ENCODE data around the gene GRAMD1A.

GRAMD1A gene

DNA sequence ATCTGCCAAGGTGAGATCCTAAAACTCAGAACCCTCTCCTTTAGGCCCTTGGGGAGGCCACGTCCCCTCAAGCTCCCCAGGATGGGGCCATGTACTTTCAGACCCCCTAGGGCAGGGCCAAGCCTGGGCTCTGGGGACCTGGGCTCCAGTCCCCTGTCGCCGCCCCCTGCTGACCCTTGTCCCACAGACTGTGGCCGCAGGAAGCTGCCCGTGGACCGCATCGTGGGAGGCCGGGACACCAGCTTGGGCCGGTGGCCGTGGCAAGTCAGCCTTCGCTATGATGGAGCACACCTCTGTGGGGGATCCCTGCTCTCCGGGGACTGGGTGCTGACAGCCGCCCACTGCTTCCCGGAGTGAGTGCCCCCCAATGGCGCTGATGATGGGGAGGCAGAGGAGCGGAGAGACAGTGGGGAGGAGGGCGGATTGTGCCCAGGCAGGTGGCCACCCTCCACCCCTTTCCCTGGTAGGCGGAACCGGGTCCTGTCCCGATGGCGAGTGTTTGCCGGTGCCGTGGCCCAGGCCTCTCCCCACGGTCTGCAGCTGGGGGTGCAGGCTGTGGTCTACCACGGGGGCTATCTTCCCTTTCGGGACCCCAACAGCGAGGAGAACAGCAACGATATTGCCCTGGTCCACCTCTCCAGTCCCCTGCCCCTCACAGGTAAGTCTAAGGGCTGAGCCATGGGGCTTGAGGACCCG is 60.2 kb downstream of the GRAMD1A start:
- Histone ChIP-seq H3K4me1 (ENCODE audit: control insufficient read depth, insufficient read depth, low read length) (no peaks in the 10 kb centered on the region), H3K9me3 (ENCODE audit: control insufficient read depth, low read length) (no peaks in the 10 kb centered on the region), H3K27me3 (ENCODE audit: control insufficient read depth, insufficient read depth, low read length) (no peaks in the 10 kb centered on the region), H3K36me3 (ENCODE audit: control insufficient read depth, insufficient read depth, low read length) (no peaks in the 10 kb centered on the region), H3K4me3 (ENCODE audit: low read length) (no peak overlapping the region), H3K9ac (ENCODE audit: low read length) (no peak overlapping the region)

DNA sequence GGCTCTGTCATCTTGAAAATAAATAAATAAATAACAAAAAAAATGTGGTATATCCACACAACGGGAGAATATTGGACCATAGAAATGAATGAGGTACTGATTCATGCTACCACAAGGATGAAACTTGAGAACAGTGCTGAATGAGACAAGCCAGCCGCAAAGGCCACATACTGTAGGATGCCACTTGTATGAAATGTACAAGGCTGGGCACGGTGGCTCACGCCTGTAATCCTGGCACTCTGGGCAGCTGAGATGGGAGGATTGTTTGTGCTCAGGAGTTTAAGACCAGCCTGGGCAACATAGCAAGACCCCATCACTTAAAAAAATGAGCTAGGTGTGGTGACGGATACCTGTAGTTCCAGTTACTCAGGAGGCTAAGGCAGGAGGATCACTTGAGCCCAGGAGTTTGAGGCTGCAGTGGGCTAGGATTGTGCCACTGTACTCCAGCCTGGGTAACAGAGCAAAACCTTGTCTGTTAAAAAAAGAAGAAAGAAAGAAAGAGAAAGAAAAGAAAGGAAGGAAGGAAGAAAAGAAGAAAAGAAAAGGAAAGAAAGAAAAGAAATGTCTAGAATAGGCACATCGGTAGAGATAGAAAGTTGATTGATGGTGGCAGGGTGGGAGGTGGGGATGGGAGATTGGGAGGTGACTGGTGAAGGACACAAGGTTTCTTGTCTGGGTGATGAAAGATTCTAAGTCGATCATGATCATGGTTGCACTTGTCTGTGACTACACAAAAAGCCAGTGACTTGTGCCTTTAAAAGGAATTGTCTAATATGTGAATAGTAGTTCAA is 61.7 kb downstream of the GRAMD1A start:
- H3K9me3 ChIP-seq (ENCODE audit: control insufficient read depth, low read length): no peaks in the 10 kb centered on the region
- H3K4me3 ChIP-seq (ENCODE audit: low read length): no peak overlapping the region
- H3K4me1 ChIP-seq (ENCODE audit: control insufficient read depth, insufficient read depth, low read length): no peaks in the 10 kb centered on the region
- no peaks in the 10 kb centered on the region for H3K36me3 ChIP-seq (ENCODE audit: control insufficient read depth, insufficient read depth, low read length)
- H3K9ac ChIP-seq (ENCODE audit: low read length): no peak overlapping the region
- no peaks in the 10 kb centered on the region for H3K27me3 ChIP-seq (ENCODE audit: control insufficient read depth, insufficient read depth, low read length)

DNA sequence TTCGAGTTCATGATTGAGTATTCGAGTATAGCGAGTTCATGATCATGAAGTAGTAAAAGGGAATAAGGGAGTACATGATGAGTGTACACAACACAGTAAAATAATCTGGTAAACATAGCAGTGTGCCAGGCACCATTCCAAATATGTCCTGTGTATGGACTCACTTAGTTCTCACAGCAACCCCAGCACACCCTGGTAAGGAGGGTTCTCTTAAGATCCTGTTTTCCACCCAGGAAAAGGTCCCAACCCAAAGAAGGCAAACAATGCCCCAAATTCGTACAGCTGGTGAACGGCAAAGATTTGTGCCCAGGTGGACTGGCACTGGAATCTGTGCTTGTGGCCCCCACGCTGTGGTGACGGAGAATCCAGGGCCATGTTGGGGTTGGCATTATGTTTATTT is 62.8 kb downstream of the GRAMD1A start:
- H3K27me3 ChIP-seq (ENCODE audit: control insufficient read depth, insufficient read depth, low read length): no peaks in the 10 kb centered on the region
- no peak overlapping the region for H3K9ac ChIP-seq (ENCODE audit: low read length)
- H3K36me3 ChIP-seq (ENCODE audit: control insufficient read depth, insufficient read depth, low read length): no peaks in the 10 kb centered on the region
- H3K4me1 ChIP-seq (ENCODE audit: control insufficient read depth, insufficient read depth, low read length): peaks cover 4% of the 10 kb centered on the region
- no peaks in the 10 kb centered on the region for H3K9me3 ChIP-seq (ENCODE audit: control insufficient read depth, low read length)
- no peak overlapping the region for H3K4me3 ChIP-seq (ENCODE audit: low read length)

DNA sequence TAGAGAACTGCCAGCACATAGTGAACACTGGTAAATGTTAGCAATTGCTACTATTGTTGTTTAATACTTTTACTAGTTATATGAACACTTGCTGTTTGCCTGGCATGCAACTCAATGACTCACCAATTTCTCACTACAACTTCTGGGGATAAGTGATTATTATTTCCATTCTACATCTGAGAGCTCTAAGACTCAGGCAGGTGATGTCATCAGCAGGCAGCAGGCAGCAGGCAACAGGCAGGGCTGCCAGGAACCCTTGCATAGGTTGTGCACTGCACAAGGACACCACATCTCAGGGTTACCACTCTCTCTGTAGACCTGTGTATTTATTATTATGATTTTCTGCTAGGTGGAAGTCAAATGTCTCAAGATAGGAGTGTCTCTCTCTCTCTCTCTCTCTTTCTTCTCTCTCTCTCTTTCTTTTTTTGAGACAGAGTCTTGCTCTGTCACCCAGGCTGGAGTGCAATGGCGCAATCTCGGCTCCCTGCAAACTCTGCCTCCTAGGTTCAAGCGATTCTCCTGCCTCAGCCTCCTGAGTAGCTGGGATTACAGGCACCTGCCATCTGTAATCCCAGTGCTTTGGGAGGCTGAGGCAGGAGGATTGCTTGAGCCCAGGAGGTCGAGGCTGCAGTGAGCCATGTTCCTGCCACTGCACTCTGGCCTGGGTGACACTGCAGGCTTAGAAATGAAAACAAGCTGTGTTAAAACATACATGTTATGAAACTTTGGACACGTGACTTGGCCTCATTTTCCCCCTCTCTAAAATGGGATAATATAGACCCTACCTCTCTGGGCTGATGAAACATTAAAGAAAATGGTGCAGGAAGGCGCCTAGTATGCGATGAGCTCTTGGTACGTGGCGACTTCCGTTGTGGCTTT is 64.1 kb downstream of the GRAMD1A start:
- H3K36me3 ChIP-seq (ENCODE audit: control insufficient read depth, insufficient read depth, low read length): no peaks in the 10 kb centered on the region
- peaks cover 4% of the 10 kb centered on the region for H3K4me1 ChIP-seq (ENCODE audit: control insufficient read depth, insufficient read depth, low read length)
- no peak overlapping the region for H3K9ac ChIP-seq (ENCODE audit: low read length)
- no peaks in the 10 kb centered on the region for H3K9me3 ChIP-seq (ENCODE audit: control insufficient read depth, low read length)
- no peak overlapping the region for H3K4me3 ChIP-seq (ENCODE audit: low read length)
- H3K27me3 ChIP-seq (ENCODE audit: control insufficient read depth, insufficient read depth, low read length): no peaks in the 10 kb centered on the region

DNA sequence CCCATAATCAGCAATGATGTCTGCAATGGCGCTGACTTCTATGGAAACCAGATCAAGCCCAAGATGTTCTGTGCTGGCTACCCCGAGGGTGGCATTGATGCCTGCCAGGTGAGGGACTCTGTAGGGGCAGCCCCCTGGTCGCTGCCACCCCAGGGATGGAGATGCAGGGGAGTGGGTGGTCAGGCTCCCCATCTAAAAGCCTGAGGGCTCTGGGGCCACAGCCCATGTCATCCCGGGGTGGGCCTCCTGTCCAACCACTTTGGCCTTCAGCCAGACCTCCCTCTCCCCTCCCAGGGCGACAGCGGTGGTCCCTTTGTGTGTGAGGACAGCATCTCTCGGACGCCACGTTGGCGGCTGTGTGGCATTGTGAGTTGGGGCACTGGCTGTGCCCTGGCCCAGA is 65.5 kb downstream of the GRAMD1A start:
- Histone ChIP-seq H3K4me1 (ENCODE audit: control insufficient read depth, insufficient read depth, low read length) (peaks cover 4% of the 10 kb centered on the region), H3K9me3 (ENCODE audit: control insufficient read depth, low read length) (no peaks in the 10 kb centered on the region), H3K4me3 (ENCODE audit: low read length) (no peak overlapping the region), H3K9ac (ENCODE audit: low read length) (no peak overlapping the region), H3K27me3 (ENCODE audit: control insufficient read depth, insufficient read depth, low read length) (no peaks in the 10 kb centered on the region), H3K36me3 (ENCODE audit: control insufficient read depth, insufficient read depth, low read length) (no peaks in the 10 kb centered on the region)

DNA sequence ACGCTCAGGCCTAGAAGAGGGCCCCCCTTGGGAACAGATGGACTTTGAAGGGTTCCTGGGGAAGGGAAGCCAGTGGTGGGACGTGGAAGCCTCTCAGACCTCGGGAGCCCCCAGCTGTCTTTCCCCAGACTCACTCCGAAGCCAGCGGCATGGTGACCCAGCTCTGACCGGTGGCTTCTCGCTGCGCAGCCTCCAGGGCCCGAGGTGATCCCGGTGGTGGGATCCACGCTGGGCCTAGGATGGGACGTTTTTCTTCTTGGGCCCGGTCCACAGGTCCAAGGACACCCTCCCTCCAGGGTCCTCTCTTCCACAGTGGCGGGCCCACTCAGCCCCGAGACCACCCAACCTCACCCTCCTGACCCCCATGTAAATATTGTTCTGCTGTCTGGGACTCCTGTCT is 66.0 kb downstream of the GRAMD1A start:
- H3K27me3 ChIP-seq (ENCODE audit: control insufficient read depth, insufficient read depth, low read length): no peaks in the 10 kb centered on the region
- H3K4me1 ChIP-seq (ENCODE audit: control insufficient read depth, insufficient read depth, low read length): peaks cover 4% of the 10 kb centered on the region
- H3K9ac ChIP-seq (ENCODE audit: low read length): no peak overlapping the region
- no peaks in the 10 kb centered on the region for H3K9me3 ChIP-seq (ENCODE audit: control insufficient read depth, low read length)
- no peak overlapping the region for H3K4me3 ChIP-seq (ENCODE audit: low read length)
- no peaks in the 10 kb centered on the region for H3K36me3 ChIP-seq (ENCODE audit: control insufficient read depth, insufficient read depth, low read length)

DNA sequence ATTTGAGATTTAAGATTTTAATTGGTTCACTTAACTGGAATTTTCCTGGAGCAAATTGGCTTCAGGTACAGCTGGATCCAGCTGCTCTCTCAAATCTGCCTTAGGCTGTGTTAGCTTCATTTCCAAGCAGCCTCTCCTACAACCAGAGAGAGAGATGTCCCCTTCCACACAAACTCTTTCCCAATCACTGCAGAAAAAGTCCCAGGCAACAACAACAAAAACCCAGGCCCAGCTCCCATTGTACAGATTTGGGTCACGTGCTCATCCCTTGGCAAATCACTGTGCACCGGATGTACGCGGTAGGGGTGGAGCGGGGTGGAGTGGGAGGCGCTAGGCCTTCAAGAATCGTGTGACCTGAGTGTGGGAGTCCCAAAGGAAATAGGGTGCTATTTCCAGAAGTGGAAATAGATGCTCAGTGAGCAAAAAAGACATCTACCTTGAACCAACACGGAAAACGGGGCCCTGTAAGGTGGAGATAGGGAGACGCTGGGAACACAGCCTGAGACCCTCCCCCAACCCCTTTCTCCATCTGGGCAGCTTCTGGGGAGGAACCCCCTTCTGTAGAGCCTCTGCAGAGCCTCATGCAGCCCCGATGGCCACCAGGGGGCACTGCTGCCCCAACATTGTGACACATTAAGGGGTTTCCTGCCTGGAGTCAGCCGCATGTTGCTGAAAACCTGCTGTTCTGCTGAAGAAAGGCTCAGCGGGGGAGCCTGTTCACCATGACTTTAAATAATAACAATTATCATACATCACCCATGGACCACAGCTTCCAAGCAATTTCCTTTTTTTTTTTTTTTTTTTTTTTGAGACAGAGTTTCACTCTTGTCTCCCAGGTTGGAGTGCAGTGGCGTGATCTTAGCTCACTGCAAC is 66.8 kb downstream of the GRAMD1A start:
- peaks cover 4% of the 10 kb centered on the region for H3K4me1 ChIP-seq (ENCODE audit: control insufficient read depth, insufficient read depth, low read length)
- no peak overlapping the region for H3K9ac ChIP-seq (ENCODE audit: low read length)
- H3K36me3 ChIP-seq (ENCODE audit: control insufficient read depth, insufficient read depth, low read length): no peaks in the 10 kb centered on the region
- H3K27me3 ChIP-seq (ENCODE audit: control insufficient read depth, insufficient read depth, low read length): no peaks in the 10 kb centered on the region
- H3K4me3 ChIP-seq (ENCODE audit: low read length): no peak overlapping the region
- H3K9me3 ChIP-seq (ENCODE audit: control insufficient read depth, low read length): no peaks in the 10 kb centered on the region

DNA sequence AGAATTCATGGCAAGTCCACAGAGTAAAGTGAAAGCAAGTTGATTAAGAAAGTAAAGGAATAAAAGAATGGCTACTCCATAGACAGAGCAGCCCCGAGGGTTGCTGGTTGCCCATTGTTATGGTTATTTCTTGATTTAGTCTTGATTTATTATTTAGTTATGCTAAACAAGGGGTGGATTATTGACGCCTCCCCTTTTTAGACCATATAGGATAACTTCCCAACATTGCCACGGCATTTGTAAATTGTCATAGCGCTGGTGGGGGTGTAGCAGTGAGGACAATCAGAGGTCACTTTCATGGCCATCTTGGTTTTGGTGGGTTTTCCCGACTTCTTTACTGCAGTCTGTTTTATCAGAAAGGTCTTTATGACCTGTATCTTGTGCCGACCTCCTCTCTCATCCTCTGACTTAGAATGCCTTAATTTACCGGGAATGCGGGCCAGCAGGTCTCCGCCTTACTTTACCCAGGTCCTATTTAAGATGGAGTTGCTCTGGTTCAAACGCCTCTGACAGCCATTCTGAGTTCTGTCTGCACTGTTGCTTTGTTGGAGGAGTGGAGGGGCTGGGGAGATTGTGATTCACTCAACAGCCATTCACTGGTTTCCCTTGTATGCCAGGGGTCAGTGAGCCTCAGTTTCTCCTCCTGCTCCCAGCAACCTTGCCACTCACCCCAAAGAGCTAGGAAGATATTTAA is 69.0 kb downstream of the GRAMD1A start:
- H3K4me3 ChIP-seq (ENCODE audit: low read length): no peak overlapping the region
- H3K27me3 ChIP-seq (ENCODE audit: control insufficient read depth, insufficient read depth, low read length): no peaks in the 10 kb centered on the region
- H3K9ac ChIP-seq (ENCODE audit: low read length): no peak overlapping the region
- no peaks in the 10 kb centered on the region for H3K9me3 ChIP-seq (ENCODE audit: control insufficient read depth, low read length)
- H3K4me1 ChIP-seq (ENCODE audit: control insufficient read depth, insufficient read depth, low read length): peaks cover 4% of the 10 kb centered on the region
- H3K36me3 ChIP-seq (ENCODE audit: control insufficient read depth, insufficient read depth, low read length): no peaks in the 10 kb centered on the region

DNA sequence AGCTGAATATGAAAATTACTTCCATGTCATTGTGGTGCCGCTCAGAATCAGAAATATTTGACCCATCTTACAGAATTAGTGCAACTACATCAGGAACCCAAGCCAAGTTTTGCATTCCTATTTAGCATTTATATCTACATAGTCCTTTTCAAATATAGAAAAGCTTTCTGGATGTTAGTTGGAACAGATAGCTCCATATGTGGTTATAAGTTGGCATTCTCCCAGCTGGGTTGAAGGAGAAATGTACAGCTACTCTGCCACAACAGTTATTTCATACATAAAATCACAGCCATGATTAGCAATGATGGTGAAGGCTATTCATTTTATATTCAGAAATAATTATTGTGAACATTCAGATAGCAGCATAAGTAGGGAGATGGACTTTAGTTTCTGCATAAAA is 69.6 kb downstream of the GRAMD1A start:
- Histone ChIP-seq H3K36me3 (ENCODE audit: control insufficient read depth, insufficient read depth, low read length) (no peaks in the 10 kb centered on the region), H3K9me3 (ENCODE audit: control insufficient read depth, low read length) (no peaks in the 10 kb centered on the region), H3K27me3 (ENCODE audit: control insufficient read depth, insufficient read depth, low read length) (no peaks in the 10 kb centered on the region), H3K4me1 (ENCODE audit: control insufficient read depth, insufficient read depth, low read length) (peaks cover 4% of the 10 kb centered on the region), H3K4me3 (ENCODE audit: low read length) (no peak overlapping the region), H3K9ac (ENCODE audit: low read length) (no peak overlapping the region)

DNA sequence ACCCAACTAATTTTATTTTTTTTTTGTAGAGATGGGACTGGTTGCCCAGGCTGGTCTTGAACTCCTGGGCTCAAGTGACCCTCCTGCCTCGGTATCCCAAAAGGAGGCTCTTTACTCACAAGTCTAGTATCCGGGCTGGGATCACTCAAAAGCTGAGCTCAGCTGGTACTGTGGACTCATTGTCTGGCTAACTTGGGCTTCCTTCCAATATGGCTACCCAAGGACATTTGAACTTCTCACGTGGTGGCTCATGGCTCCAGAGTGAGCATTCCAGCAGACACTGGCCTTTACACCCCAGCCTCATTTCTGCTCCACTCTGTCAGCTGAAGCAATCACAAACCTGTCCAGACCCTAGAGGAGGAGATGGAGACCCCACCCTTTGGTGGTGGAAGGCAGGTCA is 70.3 kb downstream of the GRAMD1A start:
- Histone ChIP-seq H3K9me3 (ENCODE audit: control insufficient read depth, low read length) (no peaks in the 10 kb centered on the region), H3K4me1 (ENCODE audit: control insufficient read depth, insufficient read depth, low read length) (peaks cover 4% of the 10 kb centered on the region), H3K4me3 (ENCODE audit: low read length) (no peak overlapping the region), H3K36me3 (ENCODE audit: control insufficient read depth, insufficient read depth, low read length) (no peaks in the 10 kb centered on the region), H3K9ac (ENCODE audit: low read length) (no peak overlapping the region), H3K27me3 (ENCODE audit: control insufficient read depth, insufficient read depth, low read length) (no peaks in the 10 kb centered on the region)

DNA sequence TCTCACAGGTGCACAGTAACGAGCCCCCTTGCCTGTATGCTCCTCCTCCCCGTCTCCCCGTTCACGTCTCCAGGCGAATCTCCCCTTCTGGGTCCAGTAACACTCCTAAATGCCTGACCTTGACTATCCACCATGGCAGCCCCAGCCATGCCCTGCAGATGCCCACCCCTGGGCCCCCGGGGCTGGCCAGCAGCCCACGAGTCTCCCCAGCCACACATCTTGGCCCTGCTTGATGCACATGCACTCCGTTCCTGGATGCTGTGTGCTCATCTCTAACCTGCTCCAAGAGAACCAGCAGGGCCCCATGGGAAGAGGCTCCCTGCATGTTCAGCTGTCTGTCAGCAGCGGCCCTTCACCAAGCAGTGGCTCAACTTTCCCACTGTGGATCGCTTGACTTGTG is 73.4 kb downstream of the GRAMD1A start:
- Histone ChIP-seq H3K9me3 (ENCODE audit: control insufficient read depth, low read length) (no peaks in the 10 kb centered on the region), H3K4me1 (ENCODE audit: control insufficient read depth, insufficient read depth, low read length) (no peaks in the 10 kb centered on the region), H3K4me3 (ENCODE audit: low read length) (no peak overlapping the region), H3K36me3 (ENCODE audit: control insufficient read depth, insufficient read depth, low read length) (no peaks in the 10 kb centered on the region), H3K27me3 (ENCODE audit: control insufficient read depth, insufficient read depth, low read length) (no peaks in the 10 kb centered on the region), H3K9ac (ENCODE audit: low read length) (no peak overlapping the region)
